Stimulated activated CD8-positive, alpha-beta memory T cell treated with anti-CD3 and anti-CD28 coated beads, Interleukin-15, amount 100 ng/mL, for 48 hours (primary cell): ENCODE results near the gene TEX50.
"Not testable (repeated sequence)": the region's sequence is repeated elsewhere in the genome, so short reads cannot be mapped to it uniquely, and the experiment has no call there.

Source experiments
- DNase-seq, 2 donors: peaks; one replicate each; pipeline ENCODE4 v3.0.0-alpha.2; 2020; ENCODE audit warnings: low read depth in 2 of 2

The TEX50 gene

GRCh38 chr1:173635116-173635515, at the start of gene TEX50:
Gene TEX50 (plus strand): TSS chr1:173635338. CDS start chr1:173635522, 184 bp downstream.
- no peak for DNase-seq

- no peak for DNase-seq
Observed at GRCh38 chr1:173590557-173590956, 44.6 kb upstream of the TEX50 start.

GRCh38 chr1:173591138-173591537, 44.0 kb upstream of the TEX50 start:
- DNase-seq, result not testable (repeated sequence)

GRCh38 chr1:173596097-173596825, 38.9 kb upstream of the TEX50 start:
- no peak for DNase-seq

- no peak for DNase-seq
Observed at GRCh38 chr1:173601588-173601987, 33.5 kb upstream of the TEX50 start.

- DNase-seq, result no peak
Observed at GRCh38 chr1:173603056-173603591, 32.0 kb upstream of the TEX50 start, which contains the start of gene SLC9C2. Gene SLC9C2 (minus strand): TSS chr1:173603072. CDS start chr1:173601776, 1,296 bp downstream.

- no peak for DNase-seq
Observed at GRCh38 chr1:173608503-173609216, 26.5 kb upstream of the TEX50 start.

- DNase-seq, result not testable (repeated sequence)
Observed at GRCh38 chr1:173613086-173613485, 22.1 kb upstream of the TEX50 start.

GRCh38 chr1:173616859-173617258, 18.3 kb upstream of the TEX50 start:
- no peak for DNase-seq

- DNase-seq, result no peak
Observed at GRCh38 chr1:173627269-173627668, 7.9 kb upstream of the TEX50 start.

- DNase-seq, result no peak
Observed at GRCh38 chr1:173628888-173629287, 6.2 kb upstream of the TEX50 start.

GRCh38 chr1:173637236-173638042, 2.3 kb downstream of the TEX50 start:
- not testable (repeated sequence) for DNase-seq

GRCh38 chr1:173638043-173639021, 3.2 kb downstream of the TEX50 start:
- DNase-seq, result no peak

- DNase-seq, result no peak
Observed at GRCh38 chr1:173639102-173639501, 4.0 kb downstream of the TEX50 start.

- not testable (repeated sequence) for DNase-seq
Observed at GRCh38 chr1:173642450-173643139, 7.5 kb downstream of the TEX50 start.

GRCh38 chr1:173646656-173647055, 11.5 kb downstream of the TEX50 start:
- no peak for DNase-seq

GRCh38 chr1:173648880-173649605, 13.9 kb downstream of the TEX50 start:
- DNase-seq, result no peak

GRCh38 chr1:173660306-173660705, 25.2 kb downstream of the TEX50 start:
- DNase-seq, result no peak

- DNase-seq, result no peak
Observed at GRCh38 chr1:173661271-173661670, 26.1 kb downstream of the TEX50 start.
